Neural progenitor cell (in vitro differentiated cells): ENCODE measurements around the gene KISS1. TPM values are rescaled to one million over a fixed set of nuclear protein-coding genes. Genes with fewer than 3 reads are reported as not detected.

Source experiments
- DNase-seq: peaks from one replicate; pipeline ENCODE4 v3.0.0-alpha.2; 2016; ENCODE audit warnings: low spot score
- H2AFZ ChIP-seq: fragments of 200-600 bp; sonication (generic); replicated peaks from 2 replicates; pipeline ENCODE4 v1.6.1; 2016; ENCODE audit warnings: antibody characterized with exemption
- H3F3A ChIP-seq: fragments of 200-600 bp; sonication (generic); 2 replicates; pipeline ENCODE4 v1.6.1; 2016; ENCODE audit warnings: antibody characterized with exemption, low read depth
- H3K27ac ChIP-seq: fragments of 200-600 bp; sonication (generic); 2 replicates; pipeline ENCODE4 v1.5.1; 2016; ENCODE audit warnings: mild to moderate bottlenecking
- H3K27me3 ChIP-seq: fragments of 200-600 bp; sonication (generic); 2 replicates; pipeline ENCODE4 v1.6.1; 2016; ENCODE audit warnings: mild to moderate bottlenecking, moderate library complexity
- H3K36me3 ChIP-seq: fragments of 200-600 bp; sonication (generic); 2 replicates; pipeline ENCODE4 v1.5.1; 2016
- H3K4me1 ChIP-seq: fragments of 200-600 bp; sonication (generic); 2 replicates; pipeline ENCODE4 v1.6.1; 2016; ENCODE audit warnings: mixed run types
- H3K4me2 ChIP-seq: fragments of 200-600 bp; sonication (generic); 2 replicates; pipeline ENCODE4 v1.6.1; 2016
- H3K4me3 ChIP-seq: fragments of 200-600 bp; sonication (generic); 2 replicates; pipeline ENCODE4 v1.5.1; 2016
- H3K79me2 ChIP-seq: fragments of 200-600 bp; sonication (generic); 2 replicates; pipeline ENCODE4 v1.6.1; 2016; ENCODE audit warnings: low read depth
- H3K9ac ChIP-seq: fragments of 200-600 bp; sonication (generic); 2 replicates; pipeline ENCODE4 v1.6.1; 2016
- H3K9me3 ChIP-seq: fragments of 200-600 bp; sonication (generic); 2 replicates; pipeline ENCODE4 v1.5.1; 2016; ENCODE audit warnings: low read depth
- H4K20me1 ChIP-seq: fragments of 200-600 bp; sonication (generic); 2 replicates; pipeline ENCODE4 v1.6.1; 2016; ENCODE audit warnings: low read depth
- H3K27ac Mint-ChIP-seq: 3 replicates; pipeline ENCODE4 v1.8.0; 2021; ENCODE audit warnings: mixed read lengths
- H3K27me3 Mint-ChIP-seq: 2 replicates; pipeline ENCODE4 v1.8.0; 2022; ENCODE audit warnings: low read depth, mild to moderate bottlenecking, inconsistent platforms, moderate library complexity, mixed read lengths; ENCODE audit not compliant: insufficient read depth
- H3K36me3 Mint-ChIP-seq: 3 replicates; pipeline ENCODE4 v1.8.0; 2021; ENCODE audit warnings: mixed read lengths
- H3K4me1 Mint-ChIP-seq: 3 replicates; pipeline ENCODE4 v1.8.0; 2021; ENCODE audit warnings: mixed read lengths
- H3K4me3 Mint-ChIP-seq: 3 replicates; pipeline ENCODE4 v1.8.0; 2021; ENCODE audit warnings: mild to moderate bottlenecking, moderate library complexity, mixed read lengths
- H3K9me3 Mint-ChIP-seq: 3 replicates; pipeline ENCODE4 v1.8.0; 2020; ENCODE audit warnings: mixed read lengths
- CTCF ChIP-seq: fragments of 200-600 bp; sonication (generic); IDR thresholded peaks from 2 replicates; pipeline ENCODE4 v1.5.1; 2017; ENCODE audit warnings: antibody characterized with exemption, mild to moderate bottlenecking
- EZH2 ChIP-seq: fragments of 200-600 bp; sonication (generic); IDR thresholded peaks from 2 replicates; pipeline ENCODE4 v1.6.1; 2017; ENCODE audit warnings: antibody characterized with exemption, mild to moderate bottlenecking, moderate library complexity
- EZH2phosphoT487 ChIP-seq: fragments of 200-600 bp; sonication (generic); IDR thresholded peaks from 2 replicates; pipeline ENCODE4 v1.6.1; 2017; ENCODE audit warnings: antibody characterized with exemption
- total RNA-seq: library from RNA; depleted of rRNA; stranded (reverse); fragments of >200 nt; gene quantifications from 2 replicates; pipeline ENCODE4 v1.2.3, GENCODE V29; 2015; ENCODE audit warnings: low replicate concordance

KISS1 gene
- total RNA-seq, 1 donor from 2014 or later, result not detected

- no peak for DNase-seq
- Histone ChIP-seq H3K36me3 (no peaks in the 10 kb centered on the region), H3K9ac (no peak overlapping the region), H3K4me2 (no peak overlapping the region), H3K27me3 (peaks cover 7% of the 10 kb centered on the region), H4K20me1 (no peaks in the 10 kb centered on the region), H3K4me1 (peaks cover 3% of the 10 kb centered on the region), H3K79me2 (no peaks in the 10 kb centered on the region), H3K9me3 (no peaks in the 10 kb centered on the region), H3F3A (peaks cover 6% of the 10 kb centered on the region), H3K4me3 (no peak overlapping the region), H3K27ac (no peak overlapping the region), H2AFZ (no peak overlapping the region)
- Mint-ChIP-seq H3K4me3 (no peak overlapping the region), H3K27me3 (peaks cover 5% of the 10 kb centered on the region), H3K27ac (no peak overlapping the region), H3K4me1 (peaks cover 6% of the 10 kb centered on the region), H3K36me3 (peaks cover 6% of the 10 kb centered on the region), H3K9me3 (no peaks in the 10 kb centered on the region)
- TF ChIP-seq EZH2 (no peak), CTCF (no peak), EZH2phosphoT487 (no peak)
Measured at GRCh38 chr1:204218552-204218951, 22.3 kb upstream of the KISS1 start.

- Mint-ChIP-seq H3K36me3 (peaks cover 3% of the 10 kb centered on the region), H3K9me3 (no peaks in the 10 kb centered on the region), H3K27ac (no peak overlapping the region), H3K4me1 (peaks cover 6% of the 10 kb centered on the region), H3K4me3 (no peak overlapping the region), H3K27me3 (peaks cover 5% of the 10 kb centered on the region)
- no peak for DNase-seq
- H3K27ac ChIP-seq, result no peak overlapping the region
- no peaks in the 10 kb centered on the region for H3K36me3 ChIP-seq
- H3K9me3 ChIP-seq, result no peaks in the 10 kb centered on the region
- peaks cover 12% of the 10 kb centered on the region for H3F3A ChIP-seq
- TF ChIP-seq EZH2phosphoT487, result no peak
- TF ChIP-seq CTCF, result no peak
- TF ChIP-seq EZH2, result no peak
- H3K4me2 ChIP-seq, result no peak overlapping the region
- H3K9ac ChIP-seq, result no peak overlapping the region
- no peak overlapping the region for H3K4me3 ChIP-seq
- H3K4me1 ChIP-seq, result peaks cover 4% of the 10 kb centered on the region
- no peak overlapping the region for H2AFZ ChIP-seq
- H4K20me1 ChIP-seq, result no peaks in the 10 kb centered on the region
- no peaks in the 10 kb centered on the region for H3K79me2 ChIP-seq
- peaks cover 15% of the 10 kb centered on the region for H3K27me3 ChIP-seq
Measured at GRCh38 chr1:204217648-204218000, 21.3 kb upstream of the KISS1 start.

- H3K4me3 ChIP-seq, result no peak overlapping the region
- H3K27me3 ChIP-seq, result peaks cover 15% of the 10 kb centered on the region
- H3K4me1 Mint-ChIP-seq, result peaks cover 6% of the 10 kb centered on the region
- H3K4me1 ChIP-seq, result peaks cover 4% of the 10 kb centered on the region
- no peaks in the 10 kb centered on the region for H4K20me1 ChIP-seq
- TF ChIP-seq EZH2phosphoT487 (no peak), CTCF (no peak), EZH2 (no peak)
- H3K36me3 Mint-ChIP-seq, result peaks cover 3% of the 10 kb centered on the region
- no peak overlapping the region for H3K9ac ChIP-seq
- no peaks in the 10 kb centered on the region for H3K79me2 ChIP-seq
- H3K4me2 ChIP-seq, result no peak overlapping the region
- H3K27ac Mint-ChIP-seq, result no peak overlapping the region
- H3K36me3 ChIP-seq, result no peaks in the 10 kb centered on the region
- H3F3A ChIP-seq, result peaks cover 12% of the 10 kb centered on the region
- no peaks in the 10 kb centered on the region for H3K9me3 ChIP-seq
- H3K27me3 Mint-ChIP-seq, result peaks cover 5% of the 10 kb centered on the region
- no peaks in the 10 kb centered on the region for H3K9me3 Mint-ChIP-seq
- H2AFZ ChIP-seq, result no peak overlapping the region
- no peak for DNase-seq
- H3K4me3 Mint-ChIP-seq, result no peak overlapping the region
- no peak overlapping the region for H3K27ac ChIP-seq
Measured at GRCh38 chr1:204216880-204217647, 20.8 kb upstream of the KISS1 start.
